Esophagus muscularis mucosa (tissue), 4 donors: Measurements from ENCODE around the gene HBA2. TPM values are rescaled to one million over a fixed set of nuclear protein-coding genes. Genes with fewer than 3 reads are reported as not detected.

Experiments used
- DNase-seq: peaks from one replicate; pipeline ENCODE4 v3.0.0-alpha.2; 2017; ENCODE audit errors: extremely low spot score
- H3K27ac ChIP-seq, 4 donors: fragments of 200-600 bp; sonication (generic); replicated peaks in 1 of 4; 1 replicate in 3 of 4; 2 replicates in 1 of 4; pipeline ENCODE4 v1.5.1; 2016 to 2019; ENCODE audit warnings: mild to moderate bottlenecking in 1 of 4
- H3K27me3 ChIP-seq, 4 donors: fragments of 200-600 bp; sonication (generic); one replicate each; pipeline versions ENCODE4 v1.5.1 to v1.6.0; 2016 to 2019
- H3K36me3 ChIP-seq, 4 donors: fragments of 200-600 bp; sonication (generic); one replicate each; pipeline ENCODE4 v1.5.1; 2016 to 2019
- H3K4me1 ChIP-seq, 4 donors: fragments of 200-600 bp; sonication (generic); one replicate each; pipeline ENCODE4 v1.5.1; 2016 to 2019
- H3K4me3 ChIP-seq, 4 donors: fragments of 200-600 bp; sonication (generic); 1 replicate in 2 of 4; 2 replicates in 2 of 4; pipeline ENCODE4 v1.5.1; 2016 to 2019; ENCODE audit warnings: mild to moderate bottlenecking in 4 of 4, moderate library complexity in 1 of 4
- H3K9me3 ChIP-seq, 4 donors: fragments of 200-600 bp; sonication (generic); 1 replicate in 3 of 4; 2 replicates in 1 of 4; pipeline ENCODE4 v1.5.1; 2016 to 2019
- EP300 ChIP-seq: sonication (generic); formaldehyde crosslinking; IDR thresholded peaks from one replicate; pipeline ENCODE4 v1.6.1; 2017; ENCODE audit warnings: antibody characterized with exemption
- POLR2A ChIP-seq: fragments of 450-650 bp; IDR thresholded peaks from one replicate; pipeline ENCODE4 v1.6.1; 2017; ENCODE audit warnings: antibody characterized with exemption, moderate library complexity, mild to moderate bottlenecking, low read depth
- POLR2AphosphoS5 ChIP-seq, 2 donors: sonication (generic); formaldehyde crosslinking; IDR thresholded peaks; one replicate each; pipeline ENCODE4 v1.6.1; 2017; ENCODE audit warnings: antibody characterized with exemption in 2 of 2
- WGBS: methylation state at CpG from one replicate; pipeline ENCODE4 v1.1.5; 2018; 5-methylcytosine and 5-hydroxymethylcytosine counted together
- intact Hi-C: fragments of 100-400 bp; cut with DNase I; formaldehyde crosslinking; loops from one replicate; pipeline ENCODE4 v1.15.1; 2023
- small RNA-seq, 3 donors: library from RNA; depleted of rRNA; stranded (forward); fragments of <200 nt; gene quantifications; one replicate each; pipeline ENCODE3, GENCODE V24; 2016
- total RNA-seq, 4 donors: library from RNA; depleted of rRNA; stranded (reverse); fragments of >200 nt; gene quantifications; one replicate each; pipeline versions ENCODE4 v1.1.0 to v1.2.1, GENCODE V29; 2016
- TF ChIP-seq, protein P1 (sequence below), 3 experiments: fragments of 200-600 bp in 2 of 3; fragments of 450-650 bp in 1 of 3; sonication (generic) in 2 of 3; IDR thresholded peaks; one replicate each; pipeline ENCODE4 v1.5.1; 2017 to 2019; ENCODE audit warnings: antibody characterized with exemption in 3 of 3, mild to moderate bottlenecking in 2 of 3, moderate library complexity in 1 of 3

The HBA2 gene
- total RNA-seq, 4 donors from 2014 or later = 1.7 to 1,686 (median 156) TPM

GRCh38 chr16:220021-220420, 47.3 kb downstream of the HBA2 start:
- TF ChIP-seq EP300 = no peak
- TF ChIP-seq, protein P1, sequence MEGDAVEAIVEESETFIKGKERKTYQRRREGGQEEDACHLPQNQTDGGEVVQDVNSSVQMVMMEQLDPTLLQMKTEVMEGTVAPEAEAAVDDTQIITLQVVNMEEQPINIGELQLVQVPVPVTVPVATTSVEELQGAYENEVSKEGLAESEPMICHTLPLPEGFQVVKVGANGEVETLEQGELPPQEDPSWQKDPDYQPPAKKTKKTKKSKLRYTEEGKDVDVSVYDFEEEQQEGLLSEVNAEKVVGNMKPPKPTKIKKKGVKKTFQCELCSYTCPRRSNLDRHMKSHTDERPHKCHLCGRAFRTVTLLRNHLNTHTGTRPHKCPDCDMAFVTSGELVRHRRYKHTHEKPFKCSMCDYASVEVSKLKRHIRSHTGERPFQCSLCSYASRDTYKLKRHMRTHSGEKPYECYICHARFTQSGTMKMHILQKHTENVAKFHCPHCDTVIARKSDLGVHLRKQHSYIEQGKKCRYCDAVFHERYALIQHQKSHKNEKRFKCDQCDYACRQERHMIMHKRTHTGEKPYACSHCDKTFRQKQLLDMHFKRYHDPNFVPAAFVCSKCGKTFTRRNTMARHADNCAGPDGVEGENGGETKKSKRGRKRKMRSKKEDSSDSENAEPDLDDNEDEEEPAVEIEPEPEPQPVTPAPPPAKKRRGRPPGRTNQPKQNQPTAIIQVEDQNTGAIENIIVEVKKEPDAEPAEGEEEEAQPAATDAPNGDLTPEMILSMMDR (IDR thresholded peaks at IDR 0.05) = no peak
- no peak for TF ChIP-seq POLR2A
- TF ChIP-seq POLR2AphosphoS5 (IDR thresholded peaks at IDR 0.05) = no peak
- intact Hi-C loops = no loop called here
- H3K27me3 ChIP-seq = no peaks in the 10 kb centered on the region
- DNase-seq = no peak
- H3K4me1 ChIP-seq = no peaks in the 10 kb centered on the region
- H3K27ac ChIP-seq = no peak overlapping the region
- H3K9me3 ChIP-seq = no peaks in the 10 kb centered on the region
- no peak overlapping the region for H3K4me3 ChIP-seq
- H3K36me3 ChIP-seq = peaks cover 49 to 100% (median 93%) of the 10 kb centered on the region in 4 donors
- 64% methylated on average over 4 of the region's 4 CpGs for WGBS

Small RNAs within 50 kb of the gene (small RNA-seq; reads per million reads assigned to genes)
- 0 reads per million in 3 donors for gene RF00019

Other genes starting within 250 kb of the HBA2 start
- 1 to 10 TPM; 3.3 to 3.8 (median 3.7) TPM for gene POLR3K, start 119.3 kb upstream of the HBA2 start, total RNA-seq
- gene SNRNP25, start 119.0 kb upstream of the HBA2 start, total RNA-seq = 10 to 100 TPM; 22.0 to 33.6 (median 25.7) TPM
- 10 to 100 TPM; 26.7 to 43.0 (median 30.2) TPM for gene RHBDF1, start 100.2 kb upstream of the HBA2 start, total RNA-seq
- 100 to 1,000 TPM in 2 of 4 donors, 10 to 100 TPM in 2; 70.2 to 120 (median 106) TPM for gene MPG, start 94.7 kb upstream of the HBA2 start, total RNA-seq
- 10 to 100 TPM; 11.1 to 20.8 (median 14.1) TPM for gene NPRL3, start 34.2 kb upstream of the HBA2 start, total RNA-seq
- gene HBZ, start 20.2 kb upstream of the HBA2 start, total RNA-seq = not detected
- gene HBM, start 6.9 kb upstream of the HBA2 start, total RNA-seq = 1 to 10 TPM in 1 of 4 donors, not detected in 3; 3.8 TPM
- gene HBA1, start 3.8 kb downstream of the HBA2 start, total RNA-seq = 100 to 1,000 TPM in 1 of 4 donors, 10 to 100 TPM in 2, not detected in 1; 72.4 to 906 (median 98.6) TPM
- 1 to 10 TPM in 1 of 4 donors, not detected in 3; 1.2 TPM for gene HBQ1, start 7.6 kb downstream of the HBA2 start, total RNA-seq
- gene LUC7L, start 56.6 kb downstream of the HBA2 start, total RNA-seq = 10 to 100 TPM; 34.8 to 60.6 (median 50.2) TPM
- 100 to 1,000 TPM in 1 of 4 donors, 10 to 100 TPM in 3; 61.0 to 129 (median 78.1) TPM for gene FAM234A, start 61.9 kb downstream of the HBA2 start, total RNA-seq
- 10 to 100 TPM in 2 of 4 donors, 1 to 10 TPM in 2; 7.1 to 18.2 (median 11.0) TPM for gene RGS11, start 103.1 kb downstream of the HBA2 start, total RNA-seq
- 1 to 10 TPM in 3 of 4 donors, under 1 TPM in 1; 0.80 to 4.8 (median 3.0) TPM for gene ARHGDIG, start 107.7 kb downstream of the HBA2 start, total RNA-seq
- gene PDIA2, start 110.3 kb downstream of the HBA2 start, total RNA-seq = 1 to 10 TPM in 2 of 4 donors, under 1 TPM in 1, not detected in 1; 0.23 to 1.2 (median 1.0) TPM
- gene AXIN1, start 179.8 kb downstream of the HBA2 start, total RNA-seq = 10 to 100 TPM; 24.1 to 56.2 (median 44.1) TPM
- 10 to 100 TPM; 53.6 to 93.8 (median 69.5) TPM for gene MRPL28, start 197.7 kb downstream of the HBA2 start, total RNA-seq
- 10 to 100 TPM; 32.8 to 53.5 (median 46.3) TPM for gene PGAP6, start 209.1 kb downstream of the HBA2 start, total RNA-seq
- 100 to 1,000 TPM; 114 to 158 (median 124) TPM for gene NME4, start 224.3 kb downstream of the HBA2 start, total RNA-seq
- 10 to 100 TPM; 11.8 to 18.3 (median 17.4) TPM for gene DECR2, start 229.0 kb downstream of the HBA2 start, total RNA-seq